IPS DF 6.9 (cell line): ENCODE data around the gene HELZ.

Experiments used
- DNase-seq: peaks from one replicate; pipeline ENCODE4 v3.0.0-alpha.2; 2013; ENCODE audit warnings: low read depth, low spot score
- H3K27ac ChIP-seq: one replicate; pipeline ENCODE4 v1.5.1; 2013; ENCODE audit warnings: low read length, control low read depth
- H3K27me3 ChIP-seq: 2 replicates; pipeline ENCODE4 v1.6.1; 2013; ENCODE audit warnings: mild to moderate bottlenecking, low read length; ENCODE audit not compliant: control insufficient read depth, insufficient read depth
- H3K36me3 ChIP-seq: 2 replicates; pipeline ENCODE4 v1.6.1; 2013; ENCODE audit warnings: low read length; ENCODE audit not compliant: control insufficient read depth, insufficient read depth
- H3K4me1 ChIP-seq: 2 replicates; pipeline ENCODE4 v1.6.1; 2013; ENCODE audit warnings: low read length; ENCODE audit not compliant: control insufficient read depth, insufficient read depth
- H3K4me3 ChIP-seq: 2 replicates; pipeline ENCODE4 v1.5.1; 2013; ENCODE audit warnings: mild to moderate bottlenecking, low read length
- H3K9me3 ChIP-seq: 2 replicates; pipeline ENCODE4 v1.6.1; 2013; ENCODE audit warnings: low read length, inconsistent platforms; ENCODE audit not compliant: control insufficient read depth, insufficient read depth
- WGBS: extraction: QIAGEN DNeasy Blood & Tissue Kit; methylation state at CpG from one replicate; pipeline ENCODE4 v1.1.7; 2013; ENCODE audit warnings: mixed read lengths, missing lambda C conversion rate; ENCODE audit not compliant: insufficient read length, insufficient coverage; 5-methylcytosine and 5-hydroxymethylcytosine counted together

The HELZ gene

GRCh38 chr17:67227488-67227887, 17.5 kb downstream of the HELZ start:
- H3K36me3 ChIP-seq, result no peaks in the 10 kb centered on the region
- DNase-seq, result no peak

DNA sequence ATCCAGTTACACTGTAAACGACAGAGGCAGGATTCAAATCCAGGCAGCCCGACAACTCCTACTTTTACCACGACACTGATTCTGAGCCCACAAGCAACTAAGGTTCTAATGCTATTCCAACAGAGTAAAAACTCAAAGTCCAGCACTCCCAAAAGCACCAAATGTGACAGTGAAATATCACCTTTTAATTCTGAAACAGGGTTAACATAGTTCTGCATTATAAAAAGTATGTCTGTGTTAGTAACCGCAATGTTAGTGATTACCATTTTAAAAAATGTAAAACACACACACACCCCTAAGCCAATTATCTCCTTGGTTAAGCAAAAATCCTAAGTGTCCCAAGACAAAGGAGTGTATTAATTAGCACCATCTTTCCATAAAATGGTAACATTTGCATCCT, 19.7 kb downstream of the HELZ start:
- Histone ChIP-seq H3K4me1 (no peaks in the 10 kb centered on the region), H3K27me3 (no peaks in the 10 kb centered on the region), H3K9me3 (no peaks in the 10 kb centered on the region), H3K36me3 (no peaks in the 10 kb centered on the region), H3K4me3 (no peak overlapping the region), H3K27ac (no peak overlapping the region)
- no CpG with 5 or more reads among the region's 4 CpGs for WGBS
- DNase-seq, result no peak

More at GRCh38 chr17:67227488-67227887, 17.5 kb downstream of the HELZ start:
- Histone ChIP-seq H3K9me3 (no peaks in the 10 kb centered on the region), H3K4me3 (no peak overlapping the region), H3K4me1 (no peaks in the 10 kb centered on the region), H3K27ac (no peak overlapping the region), H3K27me3 (no peaks in the 10 kb centered on the region)

DNA sequence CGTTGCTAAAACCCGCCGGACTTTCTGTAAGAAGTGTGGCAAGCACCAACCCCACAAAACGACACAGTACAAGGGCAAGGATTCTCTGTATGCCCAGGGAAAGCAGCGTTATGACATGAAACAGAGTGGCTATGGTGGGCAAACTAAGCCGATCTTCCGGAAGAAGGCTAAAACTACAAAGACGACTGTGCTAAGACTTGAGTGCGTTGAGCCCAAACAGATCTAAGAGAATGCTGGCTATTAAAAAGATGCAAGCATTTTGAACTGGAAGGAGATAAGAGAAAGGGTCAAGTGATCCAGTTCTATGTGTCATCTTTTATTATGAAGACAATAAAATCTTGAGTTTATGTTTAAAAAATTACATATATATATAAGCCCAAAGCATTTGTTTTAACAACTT, 20.3 kb downstream of the HELZ start:
- Histone ChIP-seq H3K27ac (no peak overlapping the region), H3K9me3 (no peaks in the 10 kb centered on the region), H3K4me3 (no peak overlapping the region), H3K36me3 (no peaks in the 10 kb centered on the region), H3K27me3 (no peaks in the 10 kb centered on the region), H3K4me1 (no peaks in the 10 kb centered on the region)
- WGBS, result no CpG with 5 or more reads among the region's 9 CpGs
- no peak for DNase-seq

DNA sequence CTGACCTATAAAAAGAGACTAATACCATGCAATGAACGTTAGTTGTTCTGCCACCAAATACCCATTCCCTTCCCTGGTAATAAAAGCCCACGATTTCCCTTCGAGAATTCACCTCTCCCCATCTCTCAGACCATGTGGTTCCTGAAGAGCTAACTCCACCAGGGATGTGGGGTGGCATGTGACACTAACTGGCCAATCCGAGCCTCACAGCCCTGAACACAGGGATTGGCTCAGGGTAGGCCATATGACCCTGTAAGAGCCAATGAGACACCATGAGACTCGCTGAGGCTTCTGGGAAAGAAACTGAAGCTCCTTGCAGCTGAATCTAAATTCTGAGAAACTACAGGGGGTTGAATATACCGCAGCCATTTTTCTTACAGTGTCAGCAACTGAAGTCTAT, 21.1 kb downstream of the HELZ start:
- Histone ChIP-seq H3K9me3 (no peaks in the 10 kb centered on the region), H3K4me3 (no peak overlapping the region), H3K27ac (no peak overlapping the region), H3K36me3 (no peaks in the 10 kb centered on the region), H3K4me1 (no peaks in the 10 kb centered on the region), H3K27me3 (no peaks in the 10 kb centered on the region)
- WGBS, result no CpG with 5 or more reads among the region's 6 CpGs
- no peak for DNase-seq

DNA sequence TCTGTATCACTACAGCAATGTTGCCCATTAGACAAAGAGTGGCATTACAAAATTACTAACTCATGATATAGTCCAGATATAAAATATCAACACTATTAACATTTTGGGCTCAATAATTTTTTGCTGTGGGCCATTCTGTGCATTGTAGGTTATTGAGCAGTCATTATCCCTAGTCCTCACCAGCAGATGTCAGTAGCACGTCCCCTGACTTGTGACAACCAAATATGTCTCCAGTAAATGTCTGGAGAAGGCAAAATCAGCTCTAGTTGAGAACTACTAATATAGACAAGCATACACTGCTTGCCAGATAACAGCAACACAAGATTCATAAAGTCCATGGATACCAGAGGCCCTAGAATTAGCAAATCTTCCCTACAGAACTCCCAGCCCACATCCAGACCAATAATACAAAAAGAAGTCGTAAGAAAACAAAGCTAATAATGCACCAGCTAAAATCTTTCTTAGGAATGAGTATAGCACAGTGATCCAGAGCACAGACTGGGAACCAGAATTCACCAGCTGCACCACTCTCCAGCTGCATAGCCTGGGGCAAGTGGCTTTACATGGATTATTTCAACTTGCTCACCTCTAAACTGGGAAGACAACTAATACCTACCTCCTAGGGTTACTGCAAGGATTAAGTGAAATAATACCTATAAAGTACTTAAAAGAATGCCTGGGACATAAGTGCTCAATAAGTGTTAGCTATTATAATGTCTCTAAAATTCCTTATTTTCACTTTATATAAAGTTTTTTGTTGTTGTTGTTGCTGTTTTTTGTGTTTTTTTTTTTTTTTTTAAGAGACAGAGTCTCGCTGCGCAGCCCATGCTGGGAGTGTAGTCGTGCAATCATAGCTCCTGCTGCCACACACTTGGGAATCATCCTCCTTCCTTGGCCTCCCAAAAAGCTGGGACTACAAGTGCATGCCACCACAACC, 23.7 kb downstream of the HELZ start:
- Histone ChIP-seq H3K9me3 (no peaks in the 10 kb centered on the region), H3K27me3 (no peaks in the 10 kb centered on the region), H3K36me3 (peaks cover 2% of the 10 kb centered on the region; the same call in 1 of the 2 replicates), H3K4me1 (no peaks in the 10 kb centered on the region), H3K4me3 (no peak overlapping the region), H3K27ac (no peak overlapping the region)
- WGBS, result no CpG with 5 or more reads among the region's 5 CpGs
- DNase-seq, result no peak

GRCh38 chr17:67218385-67218950, 26.5 kb downstream of the HELZ start:
- H3K27me3 ChIP-seq, result no peaks in the 10 kb centered on the region
- H3K9me3 ChIP-seq, result no peaks in the 10 kb centered on the region
- no CpG with 5 or more reads among the region's 4 CpGs for WGBS
- DNase-seq, result no peak
- H3K36me3 ChIP-seq, result peaks cover 5% of the 10 kb centered on the region; the same call in 1 of the 2 replicates
- no peaks in the 10 kb centered on the region for H3K4me1 ChIP-seq
- H3K4me3 ChIP-seq, result no peak overlapping the region
- no peak overlapping the region for H3K27ac ChIP-seq

DNA sequence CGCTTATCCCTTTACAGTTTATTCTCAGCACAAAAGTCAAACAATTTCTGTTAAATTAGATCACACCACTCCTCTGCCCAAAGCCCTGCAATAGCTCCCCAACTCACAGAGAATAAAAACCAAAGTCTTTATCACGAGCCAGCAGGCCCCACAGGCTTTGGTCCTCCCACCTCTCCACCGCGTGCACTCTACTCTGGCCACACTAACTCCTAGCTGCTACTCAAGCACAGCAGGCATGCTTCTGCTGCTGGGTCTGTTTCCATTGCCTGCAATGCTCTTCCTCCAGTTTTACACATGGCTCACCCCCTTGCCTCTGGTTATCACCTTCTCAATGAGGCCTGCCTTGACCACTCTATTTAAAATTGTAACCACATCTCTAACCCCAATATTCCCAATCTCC, 27.6 kb downstream of the HELZ start:
- no peaks in the 10 kb centered on the region for H3K9me3 ChIP-seq
- H3K36me3 ChIP-seq, result peaks cover 5% of the 10 kb centered on the region; the same call in 1 of the 2 replicates
- WGBS, result no CpG with 5 or more reads among the region's 4 CpGs
- no peak overlapping the region for H3K4me3 ChIP-seq
- no peaks in the 10 kb centered on the region for H3K27me3 ChIP-seq
- no peak for DNase-seq
- H3K27ac ChIP-seq, result no peak overlapping the region
- no peaks in the 10 kb centered on the region for H3K4me1 ChIP-seq

GRCh38 chr17:67216578-67217320, 28.2 kb downstream of the HELZ start:
- WGBS, result no CpG with 5 or more reads among the region's 10 CpGs
- H3K9me3 ChIP-seq, result no peaks in the 10 kb centered on the region
- H3K27me3 ChIP-seq, result no peaks in the 10 kb centered on the region
- H3K36me3 ChIP-seq, result peaks cover 5% of the 10 kb centered on the region; the same call in 1 of the 2 replicates
- no peak overlapping the region for H3K27ac ChIP-seq
- no peaks in the 10 kb centered on the region for H3K4me1 ChIP-seq
- DNase-seq, result no peak
- H3K4me3 ChIP-seq, result no peak overlapping the region

DNA sequence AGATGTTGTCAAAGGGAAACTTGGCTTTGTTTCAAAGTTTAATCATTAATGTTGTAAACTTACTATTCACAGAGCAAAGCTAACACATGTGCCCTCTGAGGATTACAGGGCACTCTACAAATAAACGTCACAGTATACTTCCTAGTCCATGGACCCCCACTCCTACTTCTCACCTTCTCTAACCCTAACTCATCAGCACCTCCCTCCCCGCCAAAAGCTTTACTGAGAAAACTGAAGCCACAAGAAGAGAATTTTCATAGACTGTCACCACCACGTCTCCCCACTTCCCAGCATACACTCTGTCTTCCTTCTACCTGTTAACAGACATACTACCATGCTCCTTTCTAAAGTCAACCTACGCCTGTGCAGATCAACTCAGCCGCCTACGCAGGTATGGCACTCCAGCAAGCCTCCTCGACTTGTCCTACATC, 29.0 kb downstream of the HELZ start:
- DNase-seq, result no peak
- H3K9me3 ChIP-seq, result no peaks in the 10 kb centered on the region
- H3K4me3 ChIP-seq, result no peak overlapping the region
- no peaks in the 10 kb centered on the region for H3K27me3 ChIP-seq
- 100% methylated on average over 1 of the region's 7 CpGs for WGBS
- no peak overlapping the region for H3K27ac ChIP-seq
- H3K36me3 ChIP-seq, result peaks cover 5% of the 10 kb centered on the region; the same call in 1 of the 2 replicates
- H3K4me1 ChIP-seq, result no peaks in the 10 kb centered on the region

DNA sequence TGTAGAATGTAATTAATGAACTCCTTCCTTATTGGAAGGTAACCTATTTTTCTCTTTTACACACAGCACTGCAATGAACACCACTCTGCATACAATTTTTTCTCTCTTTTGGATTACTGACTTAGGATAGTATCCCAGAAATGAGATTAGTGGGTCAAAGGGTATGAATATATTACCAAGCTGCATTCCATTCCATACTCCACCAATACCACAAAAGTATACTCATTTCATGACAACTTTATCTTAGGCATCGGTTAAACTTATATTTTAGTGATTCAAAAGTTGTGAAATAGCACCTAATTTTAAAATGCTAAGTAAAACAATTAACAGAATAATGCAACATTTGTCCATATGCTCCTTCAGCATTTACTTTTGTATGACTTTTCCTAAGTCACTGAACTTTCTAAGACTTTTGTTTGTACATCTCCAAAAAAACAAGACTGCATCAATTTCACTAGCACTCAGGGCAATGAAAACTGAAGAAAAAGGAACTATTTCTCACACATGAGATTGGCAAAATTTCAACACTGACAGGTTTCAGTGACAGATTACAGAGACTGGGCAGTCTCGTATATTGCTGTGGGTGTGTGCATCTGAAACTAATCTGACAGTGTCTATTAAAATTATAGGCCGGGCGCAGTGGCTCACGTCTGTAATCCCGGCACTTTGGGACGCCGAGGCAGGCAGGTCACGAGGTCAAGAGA, 32.1 kb downstream of the HELZ start:
- no peaks in the 10 kb centered on the region for H3K4me1 ChIP-seq
- peaks cover 5% of the 10 kb centered on the region; the same call in 1 of the 2 replicates for H3K36me3 ChIP-seq
- H3K27ac ChIP-seq, result no peak overlapping the region
- no CpG with 5 or more reads among the region's 9 CpGs for WGBS
- no peaks in the 10 kb centered on the region for H3K9me3 ChIP-seq
- no peaks in the 10 kb centered on the region for H3K27me3 ChIP-seq
- DNase-seq, result no peak
- H3K4me3 ChIP-seq, result no peak overlapping the region
